D721Med (cell line): Measurements from ENCODE around the gene TTLL13.
A peak's percentile ranks its signal among the peaks of the same experiment; 100 is the strongest.
"Not testable (repeated sequence)": the region's sequence is repeated elsewhere in the genome, so short reads cannot be mapped to it uniquely, and the experiment has no call there.

ENCODE experiments used
- DNase-seq: peaks from one replicate; pipeline ENCODE4 v3.0.0; 2011; ENCODE audit warnings: low spot score; ENCODE audit not compliant: insufficient read length
- FAIRE-seq: peaks from 2 replicates; lab custom pipeline; 2011; peaks lifted over from hg19 to GRCh38; lab: Jason Lieb, UNC
- CTCF ChIP-seq: IDR thresholded peaks from 2 replicates; pipeline ENCODE4 v1.5.1; 2012; ENCODE audit warnings: mild to moderate bottlenecking, control low read depth; ENCODE audit not compliant: insufficient read depth; ENCODE audit errors: missing control alignments

Gene TTLL13

GRCh38 chr15:90270502-90271150, 21.3 kb downstream of the TTLL13 start:
- TF ChIP-seq CTCF, result no peak
- DNase-seq, result no peak
- no peak for FAIRE-seq

- FAIRE-seq, result no peak
- no peak for DNase-seq
- TF ChIP-seq CTCF, result no peak
These were observed 22.3 kb downstream of the TTLL13 start for GRCh38 chr15:90271459-90272166.

GRCh38 chr15:90278467-90278866, 29.1 kb downstream of the TTLL13 start:
- not testable (repeated sequence) for DNase-seq, FAIRE-seq

- DNase-seq, FAIRE-seq: not testable (repeated sequence)
These were observed 31.4 kb downstream of the TTLL13 start for GRCh38 chr15:90280743-90281142.

GRCh38 chr15:90281637-90282036, 32.3 kb downstream of the TTLL13 start:
- not testable (repeated sequence) for FAIRE-seq, DNase-seq

GRCh38 chr15:90286678-90287077, 37.3 kb downstream of the TTLL13 start:
- DNase-seq, result no peak
- peak; percentile 68 for TF ChIP-seq CTCF
- FAIRE-seq, result no peak

- no peak for TF ChIP-seq CTCF
- no peak for DNase-seq
- no peak for FAIRE-seq
These were observed 37.7 kb downstream of the TTLL13 start for GRCh38 chr15:90287101-90287500.

GRCh38 chr15:90287946-90288345, 38.6 kb downstream of the TTLL13 start:
- no peak for DNase-seq
- TF ChIP-seq CTCF, result no peak
- FAIRE-seq, result no peak
